Islet of Langerhans (tissue), 1 donor: ENCODE data around the gene GGT5.
"Not testable (repeated sequence)": the region's sequence is repeated elsewhere in the genome, so short reads cannot be mapped to it uniquely, and the experiment has no call there.

Source experiments
- FAIRE-seq: peaks from one replicate; lab custom pipeline; 2011; peaks lifted over from hg19 to GRCh38; lab: Jason Lieb, UNC

Gene GGT5

GRCh38 chr22:24263479-24263878 lies 18.6 kb upstream of the GGT5 start:
- not testable (repeated sequence) for FAIRE-seq

GRCh38 chr22:24262185-24262749 lies 17.4 kb upstream of the GGT5 start:
- not testable (repeated sequence) for FAIRE-seq

GRCh38 chr22:24259459-24259858 lies 14.6 kb upstream of the GGT5 start:
- not testable (repeated sequence) for FAIRE-seq

GRCh38 chr22:24256736-24257135 lies 11.9 kb upstream of the GGT5 start:
- FAIRE-seq, result not testable (repeated sequence)

GRCh38 chr22:24256136-24256535 lies 11.3 kb upstream of the GGT5 start:
- FAIRE-seq, result not testable (repeated sequence)

- not testable (repeated sequence) for FAIRE-seq
Measured at GRCh38 chr22:24253126-24253525, 8.2 kb upstream of the GGT5 start.

GRCh38 chr22:24251286-24251685 lies 6.4 kb upstream of the GGT5 start:
- FAIRE-seq, result not testable (repeated sequence)

- FAIRE-seq, result not testable (repeated sequence)
Measured at GRCh38 chr22:24249413-24249812, 4.5 kb upstream of the GGT5 start.

- not testable (repeated sequence) for FAIRE-seq
Measured at GRCh38 chr22:24248611-24249010, 3.7 kb upstream of the GGT5 start.

- FAIRE-seq, result no peak
Measured at GRCh38 chr22:24247564-24248344, 2.9 kb upstream of the GGT5 start.

- no peak for FAIRE-seq
Measured at GRCh38 chr22:24247011-24247507, 2.2 kb upstream of the GGT5 start.

GRCh38 chr22:24245584-24246561 lies 991 bp upstream of the GGT5 start:
- not testable (repeated sequence) for FAIRE-seq

GRCh38 chr22:24244144-24244787 lies 616 bp downstream of the GGT5 start:
- no peak for FAIRE-seq

GRCh38 chr22:24243417-24243816 lies 1.5 kb downstream of the GGT5 start:
- not testable (repeated sequence) for FAIRE-seq

GRCh38 chr22:24240985-24241692 lies 3.7 kb downstream of the GGT5 start:
- FAIRE-seq, result not testable (repeated sequence)

GRCh38 chr22:24240381-24240780 lies 4.5 kb downstream of the GGT5 start:
- no peak for FAIRE-seq

- FAIRE-seq, result not testable (repeated sequence)
Measured at GRCh38 chr22:24238101-24238694, 6.7 kb downstream of the GGT5 start.

GRCh38 chr22:24236656-24237055 lies 8.2 kb downstream of the GGT5 start:
- FAIRE-seq, result no peak

GRCh38 chr22:24235315-24235714 lies 9.6 kb downstream of the GGT5 start:
- no peak for FAIRE-seq

GRCh38 chr22:24233816-24234215 lies 11.1 kb downstream of the GGT5 start:
- FAIRE-seq, result no peak

- no peak for FAIRE-seq
Measured at GRCh38 chr22:24233235-24233634, 11.6 kb downstream of the GGT5 start.
